LNCAP (cell line): ENCODE data around the gene PPM1L.

Experiments
- CTCF ChIP-seq: fragments of 450-650 bp; IDR thresholded peaks from 2 replicates; pipeline ENCODE4 v1.5.1; 2017; ENCODE audit warnings: mild to moderate bottlenecking

The PPM1L gene

GRCh38 chr3:161067335-161067734 lies 311.3 kb downstream of the PPM1L start:
- no peak for TF ChIP-seq CTCF

GRCh38 chr3:161069511-161070251 lies 313.6 kb downstream of the PPM1L start:
- no peak for TF ChIP-seq CTCF

- TF ChIP-seq CTCF, result no peak
Measured at GRCh38 chr3:161070252-161070930, 314.4 kb downstream of the PPM1L start.

- TF ChIP-seq CTCF, result no peak
Measured at GRCh38 chr3:161070980-161071663, 315.1 kb downstream of the PPM1L start.

- no peak for TF ChIP-seq CTCF
Measured at GRCh38 chr3:161072211-161072621, 316.2 kb downstream of the PPM1L start.

GRCh38 chr3:161072751-161073150 lies 316.7 kb downstream of the PPM1L start:
- no peak for TF ChIP-seq CTCF

GRCh38 chr3:161073181-161073580 lies 317.1 kb downstream of the PPM1L start:
- TF ChIP-seq CTCF, result no peak
